WI38 (cell line): Measurements from ENCODE around the gene MYH11.

Experiments
- H3K4me3 ChIP-seq: 2 replicates; pipeline ENCODE4 v1.5.1; 2011; ENCODE audit warnings: low read depth, mild to moderate bottlenecking, control low read depth, low read length
- CTCF ChIP-seq: IDR thresholded peaks from 2 replicates; pipeline ENCODE4 v1.5.1; 2012; ENCODE audit warnings: low read depth, mild to moderate bottlenecking, control low read depth, low read length

Gene MYH11

DNA sequence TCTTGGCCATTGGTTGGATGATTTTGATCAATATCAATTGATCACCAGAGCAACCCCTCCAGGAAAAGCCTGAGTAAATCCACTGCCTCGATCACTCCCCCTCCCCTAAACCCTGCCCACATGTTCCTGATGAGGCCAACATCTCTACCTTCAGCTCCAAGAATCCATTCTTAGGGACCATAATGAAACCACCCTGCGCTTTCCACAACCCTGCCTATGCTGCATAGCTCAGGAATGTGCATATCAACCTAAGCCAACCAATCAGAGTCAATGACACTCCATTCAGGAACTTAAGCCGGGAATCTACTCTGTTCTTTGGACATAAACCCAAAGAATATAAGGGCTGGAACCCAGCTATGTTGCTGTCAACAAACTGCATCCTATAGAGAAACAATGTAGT, 86.3 kb downstream of the MYH11 start:
- TF ChIP-seq CTCF = no peak
- no peak overlapping the region for H3K4me3 ChIP-seq

DNA sequence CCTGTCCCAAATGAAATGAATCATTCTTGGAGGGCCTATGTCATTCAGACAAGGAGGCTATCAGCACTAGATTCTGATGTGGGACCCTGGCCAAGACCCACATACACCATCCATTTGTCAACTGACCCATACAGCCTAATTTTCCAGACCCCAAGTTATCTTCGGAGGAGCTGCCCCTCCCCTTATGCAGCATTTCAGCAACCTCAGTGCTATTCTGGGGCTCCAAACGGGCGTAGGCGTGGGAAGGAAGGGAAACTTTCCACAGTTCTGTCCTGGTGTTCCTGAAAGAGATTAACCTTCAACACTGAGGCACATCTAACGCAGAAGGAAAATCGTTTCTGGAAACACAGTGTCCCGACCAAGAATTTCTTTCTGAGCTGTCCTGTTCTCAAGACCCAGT, 86.7 kb downstream of the MYH11 start:
- no peak for TF ChIP-seq CTCF
- no peak overlapping the region for H3K4me3 ChIP-seq

- H3K4me3 ChIP-seq = no peak overlapping the region
- no peak for TF ChIP-seq CTCF
Measured at GRCh38 chr16:15769239-15769638, 87.6 kb downstream of the MYH11 start.

DNA sequence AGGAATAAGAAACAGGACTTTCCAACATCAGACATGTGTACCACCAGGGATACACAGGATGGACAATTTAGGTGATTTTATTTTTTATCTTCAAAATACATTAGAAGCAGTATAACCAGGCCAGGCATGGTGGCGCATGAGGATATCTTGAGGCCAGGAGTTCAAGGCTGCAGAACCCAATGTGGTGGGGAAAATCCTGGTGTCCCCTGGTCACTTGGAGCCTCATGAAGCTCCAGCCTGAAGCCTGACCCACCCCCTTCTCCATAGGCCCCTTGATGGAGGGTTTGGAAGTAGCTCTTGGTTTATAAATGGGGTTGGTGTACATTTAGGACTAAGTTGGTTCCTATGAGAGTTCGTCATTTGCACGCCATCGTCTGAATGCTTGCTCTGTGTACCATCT, 88.6 kb downstream of the MYH11 start:
- TF ChIP-seq CTCF = no peak
- H3K4me3 ChIP-seq = no peak overlapping the region

DNA sequence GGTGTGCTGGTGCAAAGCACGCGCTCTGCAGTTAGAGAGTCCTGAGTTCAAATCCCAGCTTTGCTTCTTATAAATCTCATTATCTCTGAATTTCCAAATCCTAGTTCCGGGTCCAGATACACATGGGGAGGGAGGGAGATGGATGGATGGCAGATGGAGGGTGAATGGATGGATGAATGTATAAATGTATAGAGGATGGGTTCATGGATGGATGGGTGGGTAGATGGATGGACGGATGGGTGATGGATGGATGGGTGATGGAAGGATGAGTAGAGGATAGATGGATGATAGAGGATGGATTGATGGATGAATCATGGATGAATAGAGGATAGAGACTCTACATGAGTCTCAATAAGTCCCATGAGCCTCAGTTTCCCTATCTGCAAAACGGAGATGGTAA, 89.9 kb downstream of the MYH11 start:
- no peak for TF ChIP-seq CTCF
- H3K4me3 ChIP-seq = no peak overlapping the region

GRCh38 chr16:15765880-15766279, 90.9 kb downstream of the MYH11 start:
- peak; percentile 73 for TF ChIP-seq CTCF
- no peak overlapping the region for H3K4me3 ChIP-seq

DNA sequence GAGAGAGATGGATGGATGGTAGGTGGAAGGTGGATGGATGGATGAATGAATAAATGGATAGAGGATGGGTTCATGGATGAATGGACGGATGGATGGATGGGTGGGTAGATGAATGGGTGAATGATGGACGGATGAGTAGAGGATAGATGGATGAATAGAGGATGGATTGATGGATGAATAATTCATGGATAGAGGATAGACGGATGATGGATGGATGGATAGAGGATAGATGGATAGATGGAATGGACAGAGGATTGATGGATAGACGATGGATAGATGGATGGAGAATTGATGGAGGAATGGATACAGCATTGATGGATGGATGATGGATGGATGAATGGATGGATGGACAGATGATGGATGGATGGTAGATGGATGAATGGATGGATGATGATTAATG, 91.7 kb downstream of the MYH11 start:
- no peak for TF ChIP-seq CTCF
- H3K4me3 ChIP-seq = no peak overlapping the region
